NT2/D1 (cell line): Measurements from ENCODE around the gene TRAK2.
A peak's percentile ranks its signal among the peaks of the same experiment; 100 is the strongest.

ENCODE experiments used
- DNase-seq: peaks from one replicate; pipeline ENCODE4 v3.0.0-alpha.2; 2011; ENCODE audit warnings: low read depth, low spot score
- H3K27me3 ChIP-seq: 2 replicates; pipeline ENCODE4 v1.6.0; 2011; ENCODE audit warnings: mild to moderate bottlenecking; ENCODE audit not compliant: insufficient read length, insufficient read depth
- H3K36me3 ChIP-seq: 2 replicates; pipeline ENCODE4 v1.6.1; 2011; ENCODE audit warnings: mild to moderate bottlenecking, low read length, mixed read lengths; ENCODE audit not compliant: insufficient read depth, insufficient read length
- H3K4me1 ChIP-seq: 2 replicates; pipeline ENCODE4 v1.5.1; 2011; ENCODE audit not compliant: insufficient read depth, insufficient read length
- H3K4me3 ChIP-seq: 2 replicates; pipeline ENCODE4 v1.5.1; 2011; ENCODE audit warnings: low read depth; ENCODE audit not compliant: insufficient read length
- H3K9ac ChIP-seq: 2 replicates; pipeline ENCODE4 v1.6.0; 2011; ENCODE audit warnings: low read depth; ENCODE audit not compliant: insufficient read length
- H3K9me3 ChIP-seq: 2 replicates; pipeline ENCODE4 v1.5.1; 2011; ENCODE audit warnings: mild to moderate bottlenecking, low read length; ENCODE audit not compliant: insufficient read depth
- SUZ12 ChIP-seq: IDR thresholded peaks from 2 replicates; pipeline ENCODE4 v1.6.1; 2011; ENCODE audit not compliant: insufficient read length, insufficient read depth; ENCODE audit errors: extremely low read depth
- YY1 ChIP-seq: IDR thresholded peaks from 2 replicates; pipeline ENCODE4 v1.6.1; 2011; ENCODE audit not compliant: insufficient read length, insufficient read depth
- ZNF274 ChIP-seq: IDR thresholded peaks from 2 replicates; pipeline ENCODE4 v1.6.1; 2011; ENCODE audit warnings: mild to moderate bottlenecking, low read depth, low read length

The TRAK2 gene

GRCh38 chr2:201465524-201465971, 14.3 kb upstream of the TRAK2 start:
- TF ChIP-seq ZNF274 (no peak), SUZ12 (no peak), YY1 (no peak)
- no peak for DNase-seq
- H3K4me3 ChIP-seq, result no peak overlapping the region
- H3K9me3 ChIP-seq, result no peaks in the 10 kb centered on the region
- H3K4me1 ChIP-seq, result no peaks in the 10 kb centered on the region
- no peak overlapping the region for H3K9ac ChIP-seq
- H3K36me3 ChIP-seq, result peaks cover 11% of the 10 kb centered on the region
- H3K27me3 ChIP-seq, result no peaks in the 10 kb centered on the region

- peaks cover 12% of the 10 kb centered on the region for H3K36me3 ChIP-seq
- DNase-seq, result no peak
- H3K4me1 ChIP-seq, result no peaks in the 10 kb centered on the region
- H3K4me3 ChIP-seq, result no peak overlapping the region
- no peaks in the 10 kb centered on the region for H3K9me3 ChIP-seq
- H3K27me3 ChIP-seq, result no peaks in the 10 kb centered on the region
- TF ChIP-seq YY1 (no peak), ZNF274 (no peak), SUZ12 (no peak)
- H3K9ac ChIP-seq, result no peak overlapping the region
Observed at GRCh38 chr2:201464547-201464946, 13.3 kb upstream of the TRAK2 start.

GRCh38 chr2:201460532-201460931, 9.3 kb upstream of the TRAK2 start:
- no peaks in the 10 kb centered on the region for H3K9me3 ChIP-seq
- H3K9ac ChIP-seq, result no peak overlapping the region
- peaks cover 25% of the 10 kb centered on the region for H3K36me3 ChIP-seq
- no peak for TF ChIP-seq SUZ12
- TF ChIP-seq YY1, result no peak
- no peak for TF ChIP-seq ZNF274
- H3K27me3 ChIP-seq, result no peaks in the 10 kb centered on the region
- no peaks in the 10 kb centered on the region for H3K4me1 ChIP-seq
- no peak overlapping the region for H3K4me3 ChIP-seq
- DNase-seq, result no peak

GRCh38 chr2:201458381-201458780, 7.1 kb upstream of the TRAK2 start:
- peaks cover 2% of the 10 kb centered on the region for H3K27me3 ChIP-seq
- H3K36me3 ChIP-seq, result peaks cover 17% of the 10 kb centered on the region
- TF ChIP-seq SUZ12 (no peak), ZNF274 (no peak), YY1 (no peak)
- DNase-seq, result no peak
- no peak overlapping the region for H3K4me3 ChIP-seq
- no peak overlapping the region for H3K9ac ChIP-seq
- H3K4me1 ChIP-seq, result no peaks in the 10 kb centered on the region
- H3K9me3 ChIP-seq, result no peaks in the 10 kb centered on the region

- H3K4me3 ChIP-seq, result no peak overlapping the region
- peaks cover 7% of the 10 kb centered on the region for H3K27me3 ChIP-seq
- H3K36me3 ChIP-seq, result peaks cover 14% of the 10 kb centered on the region
- H3K9me3 ChIP-seq, result no peaks in the 10 kb centered on the region
- no peak overlapping the region for H3K9ac ChIP-seq
- H3K4me1 ChIP-seq, result no peaks in the 10 kb centered on the region
- TF ChIP-seq ZNF274 (no peak), SUZ12 (no peak), YY1 (no peak)
- DNase-seq, result no peak
Observed at GRCh38 chr2:201452922-201453643, 1.8 kb upstream of the TRAK2 start.

- Histone ChIP-seq H3K4me3 (peak overlapping the region; percentile 98), H3K4me1 (no peaks in the 10 kb centered on the region), H3K27me3 (peaks cover 7% of the 10 kb centered on the region), H3K9ac (peak overlapping the region; percentile 87), H3K9me3 (no peaks in the 10 kb centered on the region), H3K36me3 (peaks cover 22% of the 10 kb centered on the region)
- no peak for DNase-seq
- no peak for TF ChIP-seq SUZ12
- TF ChIP-seq ZNF274, result no peak
- TF ChIP-seq YY1, result no peak
Observed at GRCh38 chr2:201452058-201452921, 1.0 kb upstream of the TRAK2 start.

- no peak for DNase-seq
- Histone ChIP-seq H3K9ac (peak overlapping the region; percentile 87), H3K36me3 (peaks cover 27% of the 10 kb centered on the region), H3K27me3 (peaks cover 7% of the 10 kb centered on the region), H3K9me3 (no peaks in the 10 kb centered on the region), H3K4me3 (peak overlapping the region; percentile 98), H3K4me1 (no peaks in the 10 kb centered on the region)
- TF ChIP-seq YY1, result no peak
- TF ChIP-seq ZNF274, result no peak
- no peak for TF ChIP-seq SUZ12
Observed at GRCh38 chr2:201450954-201451291, 335 bp downstream of the TRAK2 start.
